ENCODE measurements around the gene OSMR.

Gene OSMR

GRCh38 chr5:38968665-38969064 is 122.9 kb downstream of the OSMR start:
- no peak overlapping the region for H3K4me3 ChIP-seq (ENCODE audit: low read depth, low read length)
- no peak for DNase-seq (ENCODE audit: low read depth)

- no peak overlapping the region for H3K4me3 ChIP-seq (ENCODE audit: low read depth, low read length)
- no peak for DNase-seq (ENCODE audit: low read depth)
These were observed 132.2 kb downstream of the OSMR start for GRCh38 chr5:38978036-38978435.

GRCh38 chr5:38979535-38979934 is 133.7 kb downstream of the OSMR start:
- DNase-seq (ENCODE audit: low read depth), result no peak
- H3K4me3 ChIP-seq (ENCODE audit: low read depth, low read length), result no peak overlapping the region
